SK-N-SH (cell line): ENCODE results near the gene LYL1. TPM values are rescaled to one million over a fixed set of nuclear protein-coding genes. Genes with fewer than 3 reads are reported as not detected.

Experiments used
- CTCF ChIA-PET: fragments of 300-600, 350-600 bp; formaldehyde crosslinking; extraction: SDS; loops from one replicate; lab custom pipeline; 2021; lab: Yijun Ruan, JAX
- POLR2A ChIA-PET: fragments of 350-600 bp; sonication (Branson Sonifier 250); formaldehyde crosslinking; extraction: SDS; loops from one replicate; lab custom pipeline; 2020; ENCODE audit warnings: antibody characterized with exemption, inconsistent platforms; lab: Yijun Ruan, JAX
- DNase-seq: peaks from one replicate; pipeline ENCODE4 v3.0.0; 2012
- H2AFZ ChIP-seq: fragments of 200-600 bp; sonication (generic); 2 replicates; pipeline ENCODE4 v1.8.1; 2016; ENCODE audit warnings: antibody characterized with exemption, mild to moderate bottlenecking, low read depth
- H3F3A ChIP-seq: fragments of 200-600 bp; sonication (generic); replicated peaks from 2 replicates; pipeline ENCODE3; 2016; ENCODE audit warnings: antibody characterized with exemption, mild to moderate bottlenecking; ENCODE audit not compliant: insufficient read depth
- H3K27ac ChIP-seq, 2 experiments: fragments of 200-500 bp in 1 of 2; fragments of 200-600 bp in 1 of 2; sonication (Bioruptor generic) in 1 of 2; sonication (generic), shearing (Covaris generic) in 1 of 2; 2 replicates each; pipeline versions ENCODE4 v1.5.1 to v1.6.1; 2014 to 2016; ENCODE audit warnings: low read depth in 2 of 2, inconsistent platforms in 1 of 2, low read length in 1 of 2, mild to moderate bottlenecking in 1 of 2, mixed read lengths in 1 of 2
- H3K27me3 ChIP-seq: fragments of 200-600 bp; sonication (generic), shearing (Covaris generic); 2 replicates; pipeline ENCODE4 v1.6.1; 2016; ENCODE audit warnings: mixed run types; ENCODE audit not compliant: insufficient read depth
- H3K36me3 ChIP-seq, 2 experiments: fragments of 200-500 bp in 1 of 2; fragments of 200-600 bp in 1 of 2; sonication (Bioruptor generic) in 1 of 2; sonication (generic) in 1 of 2; replicated peaks in 1 of 2; 2 replicates each; pipeline versions ENCODE3 to v1.5.1; 2014 to 2016; ENCODE audit warnings: low read length in 1 of 2, mild to moderate bottlenecking in 1 of 2; ENCODE audit not compliant: insufficient read depth in 2 of 2, control insufficient read depth in 1 of 2
- H3K4me1 ChIP-seq, 2 experiments: fragments of 200-500 bp in 1 of 2; fragments of 200-600 bp in 1 of 2; sonication (Bioruptor generic) in 1 of 2; sonication (generic), shearing (Covaris generic) in 1 of 2; 2 replicates each; pipeline versions ENCODE4 v1.5.1 to v1.6.1; 2014 to 2016; ENCODE audit warnings: low read depth in 1 of 2, low read length in 1 of 2, mixed run types in 1 of 2; ENCODE audit not compliant: insufficient read depth in 2 of 2, control insufficient read depth in 1 of 2
- H3K4me2 ChIP-seq: fragments of 200-600 bp; sonication (generic), shearing (Covaris generic); 2 replicates; pipeline ENCODE4 v1.6.1; 2017; ENCODE audit warnings: mixed run types
- H3K4me3 ChIP-seq, 2 experiments: fragments of 200-500 bp in 1 of 2; fragments of 200-600 bp in 1 of 2; sonication (Bioruptor generic) in 1 of 2; sonication (generic), shearing (Covaris generic) in 1 of 2; 2 replicates each; pipeline versions ENCODE4 v1.5.1 to v1.8.1; 2014 to 2016; ENCODE audit warnings: low read depth in 2 of 2, inconsistent platforms in 1 of 2, low read length in 1 of 2, mild to moderate bottlenecking in 1 of 2, mixed read lengths in 1 of 2, moderate library complexity in 1 of 2
- H3K79me2 ChIP-seq: fragments of 200-600 bp; sonication (generic); 2 replicates; pipeline ENCODE4 v1.8.1; 2017; ENCODE audit warnings: mild to moderate bottlenecking; ENCODE audit not compliant: insufficient read depth
- H3K9ac ChIP-seq: fragments of 200-600 bp; sonication (generic); 2 replicates; pipeline ENCODE4 v1.6.1; 2017; ENCODE audit warnings: mixed run types
- H3K9me2 ChIP-seq: fragments of 200-600 bp; sonication (generic); 2 replicates; pipeline ENCODE4 v1.6.1; 2017; ENCODE audit warnings: mixed run types
- H3K9me3 ChIP-seq: fragments of 200-600 bp; sonication (generic); 2 replicates; pipeline ENCODE4 v1.6.1; 2017; ENCODE audit warnings: mixed run types, mild to moderate bottlenecking, moderate library complexity
- H4K20me1 ChIP-seq: fragments of 200-600 bp; sonication (generic); 2 replicates; pipeline ENCODE4 v1.6.1; 2017; ENCODE audit warnings: mild to moderate bottlenecking, mixed run types; ENCODE audit not compliant: insufficient read depth
- GABPA ChIP-seq: IDR thresholded peaks from 2 replicates; pipeline ENCODE4 v1.4.0; 2012; ENCODE audit warnings: low read depth, mild to moderate bottlenecking
- GATA2 ChIP-seq: sonication (generic); formaldehyde crosslinking; IDR thresholded peaks from 2 replicates; pipeline ENCODE4 v1.5.0; 2020; ENCODE audit warnings: mild to moderate bottlenecking, missing genetic modification reagents
- MEF2A ChIP-seq: IDR thresholded peaks from 2 replicates; pipeline ENCODE4 v1.4.0; 2012; ENCODE audit warnings: low read depth, borderline replicate concordance
- NFIC ChIP-seq: IDR thresholded peaks from 2 replicates; pipeline ENCODE4 v1.4.0; 2012; ENCODE audit warnings: borderline replicate concordance
- POLR2AphosphoS5 ChIP-seq: IDR thresholded peaks from 2 replicates; pipeline ENCODE4 v1.6.1; 2012; ENCODE audit warnings: low read depth, low read length
- RFX5 ChIP-seq: IDR thresholded peaks from 2 replicates; pipeline ENCODE4 v1.6.1; 2012; ENCODE audit warnings: mild to moderate bottlenecking, improper control_type of control experiment, low read length
- TCF12 ChIP-seq: IDR thresholded peaks from 2 replicates; pipeline ENCODE4 v1.4.0; 2012
- YY1 ChIP-seq: IDR thresholded peaks from 2 replicates; pipeline ENCODE4 v1.4.0; 2012; ENCODE audit warnings: low read depth, mild to moderate bottlenecking
- WGBS: methylation state at CpG from one replicate; pipeline ENCODE4 v1.1.6; 2017; ENCODE audit warnings: low lambda C conversion rate; 5-methylcytosine and 5-hydroxymethylcytosine counted together
- polyA plus RNA-seq, 3 experiments: library from polyadenylated mRNA; depleted of rRNA; stranded (reverse); fragments of >200 nt; gene quantifications; 2 replicates each; pipeline ENCODE4 v1.2.3, GENCODE V29; 2012
- TF ChIP-seq, protein P1 (sequence below): IDR thresholded peaks from 2 replicates; pipeline ENCODE4 v1.4.0; 2012; ENCODE audit warnings: low read depth, borderline replicate concordance
- TF ChIP-seq, protein P2 (sequence below): IDR thresholded peaks from 2 replicates; pipeline ENCODE4 v1.4.0; 2012; ENCODE audit warnings: low read depth, borderline replicate concordance
- TF ChIP-seq, protein P3 (sequence below): fragments of 200-600 bp; sonication (generic); IDR thresholded peaks from 2 replicates; pipeline ENCODE4 v1.6.1; 2017; ENCODE audit warnings: antibody characterized with exemption, mild to moderate bottlenecking, moderate library complexity
- TF ChIP-seq, protein P4 (sequence below): fragments of 150-350 bp; IDR thresholded peaks from 2 replicates; pipeline ENCODE4 v1.6.1; 2016; ENCODE audit warnings: mild to moderate bottlenecking, low read depth, low read length
- TF ChIP-seq, protein P5 (sequence below): IDR thresholded peaks from 2 replicates; pipeline ENCODE4 v1.4.0; 2012; ENCODE audit warnings: low read depth

The LYL1 gene
- polyA plus RNA-seq, 1 of the 3 experiments (the other 2 are of a cell fraction): 2.2 TPM

DNA sequence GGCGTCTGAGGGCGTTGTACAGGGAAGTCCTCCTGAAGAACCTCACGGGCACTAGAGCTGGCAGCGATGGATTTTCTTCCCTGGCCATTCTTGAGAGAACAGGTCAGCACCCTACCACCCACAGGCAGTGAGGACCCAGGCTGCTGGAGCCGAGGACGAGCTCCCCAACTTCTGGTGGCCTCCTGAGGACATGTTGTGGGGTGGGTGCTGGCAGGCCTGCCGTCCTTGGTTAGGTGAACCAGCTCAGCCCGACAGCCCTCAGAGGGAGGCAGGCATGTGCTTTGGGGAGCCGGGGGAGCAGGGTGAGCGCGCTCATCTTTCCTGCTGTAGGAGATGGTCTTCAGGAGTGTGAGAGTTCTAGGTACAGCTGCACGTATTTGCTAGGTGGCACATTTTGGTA, 15.4 kb downstream of the LYL1 start (continued):
- TF ChIP-seq GABPA (no peak), RFX5 (no peak), POLR2AphosphoS5 (no peak)
- TF ChIP-seq, protein P1, sequence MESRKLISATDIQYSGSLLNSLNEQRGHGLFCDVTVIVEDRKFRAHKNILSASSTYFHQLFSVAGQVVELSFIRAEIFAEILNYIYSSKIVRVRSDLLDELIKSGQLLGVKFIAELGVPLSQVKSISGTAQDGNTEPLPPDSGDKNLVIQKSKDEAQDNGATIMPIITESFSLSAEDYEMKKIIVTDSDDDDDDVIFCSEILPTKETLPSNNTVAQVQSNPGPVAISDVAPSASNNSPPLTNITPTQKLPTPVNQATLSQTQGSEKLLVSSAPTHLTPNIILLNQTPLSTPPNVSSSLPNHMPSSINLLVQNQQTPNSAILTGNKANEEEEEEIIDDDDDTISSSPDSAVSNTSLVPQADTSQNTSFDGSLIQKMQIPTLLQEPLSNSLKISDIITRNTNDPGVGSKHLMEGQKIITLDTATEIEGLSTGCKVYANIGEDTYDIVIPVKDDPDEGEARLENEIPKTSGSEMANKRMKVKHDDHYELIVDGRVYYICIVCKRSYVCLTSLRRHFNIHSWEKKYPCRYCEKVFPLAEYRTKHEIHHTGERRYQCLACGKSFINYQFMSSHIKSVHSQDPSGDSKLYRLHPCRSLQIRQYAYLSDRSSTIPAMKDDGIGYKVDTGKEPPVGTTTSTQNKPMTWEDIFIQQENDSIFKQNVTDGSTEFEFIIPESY: no peak

DNA sequence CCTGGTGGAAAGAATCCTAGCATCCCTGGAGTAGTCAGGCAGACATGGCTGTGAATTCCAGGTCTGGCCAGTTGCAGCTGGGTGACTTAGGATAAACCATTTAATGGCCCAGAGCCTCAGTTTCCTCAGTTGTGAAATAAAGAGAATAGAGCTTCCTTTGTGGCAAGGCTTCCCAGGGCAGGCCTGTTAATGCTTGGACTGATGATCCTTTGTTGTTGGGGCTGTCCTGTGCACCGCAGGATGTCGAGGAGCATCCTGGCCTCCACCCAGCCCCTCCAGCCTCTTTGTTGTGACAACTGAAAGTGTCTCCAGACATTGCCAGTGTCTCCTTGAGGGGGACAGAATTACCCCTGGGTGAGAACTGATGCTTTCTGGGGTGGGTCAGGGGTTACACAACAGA, 16.3 kb downstream of the LYL1 start:
- Histone ChIP-seq H4K20me1 (no peaks in the 10 kb centered on the region), H3K9ac (no peak overlapping the region), H3K9me3 (no peaks in the 10 kb centered on the region), H3F3A (no peaks in the 10 kb centered on the region), H3K4me3 (no peak overlapping the region), H2AFZ (no peak overlapping the region), H3K4me1 (peaks cover 12 to 34% of the 10 kb centered on the region in 2 experiments), H3K4me2 (no peak overlapping the region), H3K79me2 (no peaks in the 10 kb centered on the region), H3K27ac (no peak overlapping the region), H3K27me3 (no peaks in the 10 kb centered on the region), H3K9me2 (no peaks in the 10 kb centered on the region), H3K36me3 (peaks cover 0 to 40% of the 10 kb centered on the region in 2 experiments)
- ChIA-PET POLR2A (no interaction called here), CTCF (interaction anchor here (0.6 to 6.6 kb wide), 11 partner anchors 8 to 121 kb away, joined by 3 to 34 read pairs (median 6); no protein-coding TSS in a partner anchor)
- no peak for DNase-seq
- TF ChIP-seq NFIC (no peak), RFX5 (no peak), TCF12 (no peak)
- TF ChIP-seq, protein P2, sequence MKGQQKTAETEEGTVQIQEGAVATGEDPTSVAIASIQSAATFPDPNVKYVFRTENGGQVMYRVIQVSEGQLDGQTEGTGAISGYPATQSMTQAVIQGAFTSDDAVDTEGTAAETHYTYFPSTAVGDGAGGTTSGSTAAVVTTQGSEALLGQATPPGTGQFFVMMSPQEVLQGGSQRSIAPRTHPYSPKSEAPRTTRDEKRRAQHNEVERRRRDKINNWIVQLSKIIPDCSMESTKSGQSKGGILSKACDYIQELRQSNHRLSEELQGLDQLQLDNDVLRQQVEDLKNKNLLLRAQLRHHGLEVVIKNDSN: no peak
- no CpG with 5 or more reads among the region's 2 CpGs for WGBS

DNA sequence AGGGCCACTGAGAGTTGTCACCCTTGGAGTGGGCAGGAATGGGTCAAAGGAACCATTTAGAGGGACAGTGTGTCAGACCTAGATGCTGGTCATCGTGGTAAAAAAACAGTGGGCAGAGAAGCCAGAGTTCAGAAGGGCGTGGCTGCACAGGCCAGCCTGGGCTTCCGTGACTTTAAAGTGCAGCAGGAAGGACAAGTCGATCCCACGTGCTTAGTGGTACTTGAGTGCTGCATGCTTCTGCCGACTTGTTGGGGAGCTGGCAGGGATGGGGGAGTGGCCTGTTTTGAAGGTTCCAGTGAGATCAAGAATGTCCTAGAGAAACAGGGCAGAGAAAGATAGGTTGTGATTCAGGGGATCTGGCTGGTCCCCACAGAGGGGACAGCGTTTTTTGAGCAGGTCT, 17.0 kb downstream of the LYL1 start:
- Histone ChIP-seq H3K27me3 (no peaks in the 10 kb centered on the region), H2AFZ (no peak overlapping the region), H3K27ac (no peak overlapping the region), H3K4me3 (no peak overlapping the region), H3K4me2 (no peak overlapping the region), H3K36me3 (peaks cover 0 to 40% of the 10 kb centered on the region in 2 experiments), H3K4me1 (peaks cover 5 to 27% of the 10 kb centered on the region in 2 experiments; a peak in 3 of 4 replicates), H3K79me2 (no peaks in the 10 kb centered on the region), H3F3A (no peaks in the 10 kb centered on the region), H3K9me2 (no peaks in the 10 kb centered on the region), H3K9ac (no peak overlapping the region), H3K9me3 (no peaks in the 10 kb centered on the region), H4K20me1 (no peaks in the 10 kb centered on the region)
- TF ChIP-seq GATA2 (no peak), YY1 (no peak), MEF2A (no peak), NFIC (no peak)
- TF ChIP-seq, protein P2: no peak
- TF ChIP-seq, protein P3, sequence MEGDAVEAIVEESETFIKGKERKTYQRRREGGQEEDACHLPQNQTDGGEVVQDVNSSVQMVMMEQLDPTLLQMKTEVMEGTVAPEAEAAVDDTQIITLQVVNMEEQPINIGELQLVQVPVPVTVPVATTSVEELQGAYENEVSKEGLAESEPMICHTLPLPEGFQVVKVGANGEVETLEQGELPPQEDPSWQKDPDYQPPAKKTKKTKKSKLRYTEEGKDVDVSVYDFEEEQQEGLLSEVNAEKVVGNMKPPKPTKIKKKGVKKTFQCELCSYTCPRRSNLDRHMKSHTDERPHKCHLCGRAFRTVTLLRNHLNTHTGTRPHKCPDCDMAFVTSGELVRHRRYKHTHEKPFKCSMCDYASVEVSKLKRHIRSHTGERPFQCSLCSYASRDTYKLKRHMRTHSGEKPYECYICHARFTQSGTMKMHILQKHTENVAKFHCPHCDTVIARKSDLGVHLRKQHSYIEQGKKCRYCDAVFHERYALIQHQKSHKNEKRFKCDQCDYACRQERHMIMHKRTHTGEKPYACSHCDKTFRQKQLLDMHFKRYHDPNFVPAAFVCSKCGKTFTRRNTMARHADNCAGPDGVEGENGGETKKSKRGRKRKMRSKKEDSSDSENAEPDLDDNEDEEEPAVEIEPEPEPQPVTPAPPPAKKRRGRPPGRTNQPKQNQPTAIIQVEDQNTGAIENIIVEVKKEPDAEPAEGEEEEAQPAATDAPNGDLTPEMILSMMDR: no peak
- TF ChIP-seq, protein P4, sequence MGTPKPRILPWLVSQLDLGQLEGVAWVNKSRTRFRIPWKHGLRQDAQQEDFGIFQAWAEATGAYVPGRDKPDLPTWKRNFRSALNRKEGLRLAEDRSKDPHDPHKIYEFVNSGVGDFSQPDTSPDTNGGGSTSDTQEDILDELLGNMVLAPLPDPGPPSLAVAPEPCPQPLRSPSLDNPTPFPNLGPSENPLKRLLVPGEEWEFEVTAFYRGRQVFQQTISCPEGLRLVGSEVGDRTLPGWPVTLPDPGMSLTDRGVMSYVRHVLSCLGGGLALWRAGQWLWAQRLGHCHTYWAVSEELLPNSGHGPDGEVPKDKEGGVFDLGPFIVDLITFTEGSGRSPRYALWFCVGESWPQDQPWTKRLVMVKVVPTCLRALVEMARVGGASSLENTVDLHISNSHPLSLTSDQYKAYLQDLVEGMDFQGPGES: no peak
- TF ChIP-seq, protein P5, sequence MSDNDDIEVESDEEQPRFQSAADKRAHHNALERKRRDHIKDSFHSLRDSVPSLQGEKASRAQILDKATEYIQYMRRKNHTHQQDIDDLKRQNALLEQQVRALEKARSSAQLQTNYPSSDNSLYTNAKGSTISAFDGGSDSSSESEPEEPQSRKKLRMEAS: no peak
- 77% methylated on average over 7 of the region's 7 CpGs for WGBS
- CTCF ChIA-PET: interaction anchor here (0.8 to 6.6 kb wide), 10 partner anchors 8 to 120 kb away, joined by 3 to 34 read pairs (median 7); no protein-coding TSS in a partner anchor
- no peak for DNase-seq
- POLR2A ChIA-PET: no interaction called here
